HG02759 (cell line): ENCODE data around the gene TIGD7.
"Not testable (repeated sequence)": the region's sequence is repeated elsewhere in the genome, so short reads cannot be mapped to it uniquely, and the experiment has no call there.

ENCODE experiments used
- ATAC-seq: cut with Tn5 transposase; IDR thresholded peaks from one replicate; pipeline ENCODE4 v1.9.1; 2021; ENCODE audit warnings: mild to moderate bottlenecking, moderate library complexity; ENCODE audit not compliant: unreplicated experiment

TIGD7 gene

DNA sequence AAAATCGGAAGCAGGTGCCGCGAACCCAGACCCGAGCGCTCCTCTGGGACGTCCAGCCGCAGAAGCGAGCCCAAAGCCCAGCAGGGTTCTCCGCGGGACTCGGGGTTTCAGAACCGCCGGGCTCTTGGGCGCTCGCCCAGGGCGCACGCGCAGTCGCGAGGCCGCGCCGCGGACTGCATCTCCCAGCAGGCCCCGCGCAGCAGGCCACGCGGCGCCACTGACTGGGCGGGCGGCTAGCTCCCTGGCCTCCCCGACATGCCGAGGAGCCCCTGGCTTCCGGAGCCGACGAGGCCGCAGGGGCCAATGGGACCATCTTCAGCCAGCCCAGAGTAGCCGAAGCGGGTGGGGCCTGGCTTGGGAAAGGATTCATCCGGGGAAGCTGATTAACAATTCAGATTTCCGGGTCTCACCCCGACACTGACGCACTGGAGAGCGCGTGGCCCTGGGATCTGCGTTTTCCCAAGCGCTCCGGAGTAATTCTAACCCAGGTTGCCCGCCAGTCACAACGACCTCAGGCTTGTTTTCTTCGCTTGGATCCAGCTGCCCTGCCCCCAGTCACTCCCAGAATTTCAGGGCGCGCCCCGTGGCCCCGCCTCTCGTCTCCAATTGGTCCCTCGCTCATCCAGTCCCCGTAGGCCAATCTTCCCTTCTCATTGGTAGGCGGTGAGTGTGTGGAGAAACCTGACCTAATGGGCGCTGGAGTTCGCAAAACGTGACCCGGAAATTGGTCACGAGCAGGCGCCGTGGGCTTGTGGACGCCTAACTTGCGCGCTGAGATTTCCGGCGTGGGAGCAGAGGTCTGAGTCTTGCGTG is 22.3 kb downstream of the TIGD7 start, which contains the start of gene ZNF263:
TSS of gene ZNF263 (plus strand) at position 762 of the 813 bp plus-strand sequence. CDS start 328 bp downstream, outside the sequence.
- peak; percentile 79 for ATAC-seq

- ATAC-seq = peak; percentile 31
Measured at GRCh38 chr16:3282103-3282729, 23.0 kb downstream of the TIGD7 start.

DNA sequence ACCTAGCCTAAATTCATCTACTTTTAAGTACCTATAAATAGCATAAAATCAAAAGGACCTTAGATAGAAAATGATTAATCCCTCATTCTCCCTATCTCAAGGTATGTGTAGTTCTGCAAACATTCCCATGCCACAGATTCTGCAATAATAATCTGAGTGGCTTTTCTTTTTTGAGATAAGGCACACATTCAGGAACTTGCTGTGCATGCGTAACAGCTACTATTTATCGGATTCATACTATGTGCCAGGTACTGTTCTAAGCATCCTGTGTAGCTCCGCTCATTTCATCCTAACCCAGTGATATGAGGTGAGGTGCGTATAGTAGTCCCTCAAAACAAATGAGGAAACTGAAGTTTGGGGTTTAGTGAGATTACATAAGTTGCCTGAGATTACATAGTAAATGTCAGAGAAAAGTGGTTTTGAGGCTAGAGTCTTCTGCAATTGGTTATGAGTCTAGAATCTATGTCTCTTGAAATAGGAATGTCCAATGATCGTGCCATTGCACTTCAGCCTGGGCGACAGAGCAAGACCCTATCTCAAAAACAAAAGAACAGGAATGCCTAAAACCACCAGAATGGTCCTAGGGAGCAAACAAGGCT is 23.9 kb downstream of the TIGD7 start:
- ATAC-seq = no peak

DNA sequence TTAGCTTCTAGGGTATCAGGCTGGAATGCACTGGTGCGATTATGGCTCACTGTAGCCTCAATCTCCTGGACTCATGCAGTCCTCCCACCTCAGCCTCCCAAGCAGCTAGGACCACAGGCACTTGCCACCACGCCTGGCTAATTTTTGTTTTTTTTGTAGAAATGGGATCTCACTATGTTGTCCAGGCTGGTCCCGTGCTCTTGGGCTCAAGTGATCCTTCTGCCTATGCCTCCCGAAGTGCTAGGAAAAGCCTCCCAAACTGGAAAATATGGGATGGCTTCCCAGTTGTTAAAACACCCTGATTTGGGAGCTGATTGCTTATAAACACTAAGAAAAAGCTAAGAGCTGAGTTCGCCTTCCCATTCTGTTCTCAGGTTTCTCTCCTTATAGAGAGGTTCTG is 28.6 kb downstream of the TIGD7 start:
- ATAC-seq = no peak

DNA sequence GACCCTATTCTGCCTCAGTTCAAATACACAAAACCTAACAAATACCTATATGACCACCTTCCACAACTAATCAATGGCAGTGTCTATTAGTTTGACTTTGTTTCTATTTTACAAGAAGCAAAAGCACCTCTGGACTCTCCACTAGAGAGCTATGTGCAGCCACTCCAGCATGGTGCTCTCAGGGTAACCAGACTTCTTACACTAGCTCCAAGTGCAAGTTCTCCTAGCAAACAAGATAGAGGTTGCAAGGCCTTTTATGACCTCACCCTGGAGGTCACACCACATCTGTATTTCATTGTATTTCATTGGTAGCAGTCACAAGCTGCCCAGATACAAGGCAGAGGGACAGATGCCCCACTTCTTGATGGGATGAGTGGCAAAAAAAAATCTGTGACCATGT is 30.3 kb downstream of the TIGD7 start:
- no peak for ATAC-seq

GRCh38 chr16:3274490-3274889 is 30.7 kb downstream of the TIGD7 start:
- ATAC-seq = no peak

DNA sequence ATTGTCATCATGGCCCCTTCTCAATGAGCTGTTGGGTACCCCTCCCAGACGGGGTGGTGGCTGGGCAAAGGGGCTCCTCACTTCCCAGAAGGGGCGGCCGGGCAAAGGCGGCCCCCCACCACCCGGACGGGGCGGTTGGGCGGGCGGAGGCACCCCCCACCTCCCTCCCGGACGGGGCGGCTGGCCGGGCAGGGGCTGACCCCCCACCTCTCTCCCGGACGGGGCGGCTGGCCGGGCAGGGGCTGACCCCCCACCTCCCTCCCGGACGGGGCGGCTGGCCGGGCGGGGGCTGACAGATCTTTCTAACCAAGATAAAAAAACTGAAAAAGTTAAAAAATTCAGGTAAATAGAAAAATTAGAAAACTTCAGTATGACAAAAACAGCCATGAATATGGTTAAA is 33.9 kb downstream of the TIGD7 start:
- not testable (repeated sequence) for ATAC-seq

DNA sequence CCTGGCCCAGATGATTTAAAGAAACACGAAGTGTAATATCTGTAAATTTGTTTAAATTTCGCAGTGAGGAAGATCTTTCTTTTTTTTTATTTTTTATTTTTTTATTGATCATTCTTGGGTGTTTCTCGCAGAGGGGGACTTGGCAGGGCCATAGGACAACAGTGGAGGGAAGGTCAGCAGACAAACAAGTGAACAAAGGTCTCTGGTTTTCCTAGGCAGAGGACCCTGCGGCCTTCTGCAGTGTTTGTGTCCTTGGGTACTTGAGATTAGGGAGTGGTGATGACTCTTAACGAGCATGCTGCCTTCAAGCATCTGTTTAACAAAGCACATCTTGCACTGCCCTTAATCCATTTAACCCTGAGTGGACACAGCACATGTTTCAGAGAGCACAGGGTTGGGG is 34.5 kb downstream of the TIGD7 start:
- not testable (repeated sequence) for ATAC-seq

DNA sequence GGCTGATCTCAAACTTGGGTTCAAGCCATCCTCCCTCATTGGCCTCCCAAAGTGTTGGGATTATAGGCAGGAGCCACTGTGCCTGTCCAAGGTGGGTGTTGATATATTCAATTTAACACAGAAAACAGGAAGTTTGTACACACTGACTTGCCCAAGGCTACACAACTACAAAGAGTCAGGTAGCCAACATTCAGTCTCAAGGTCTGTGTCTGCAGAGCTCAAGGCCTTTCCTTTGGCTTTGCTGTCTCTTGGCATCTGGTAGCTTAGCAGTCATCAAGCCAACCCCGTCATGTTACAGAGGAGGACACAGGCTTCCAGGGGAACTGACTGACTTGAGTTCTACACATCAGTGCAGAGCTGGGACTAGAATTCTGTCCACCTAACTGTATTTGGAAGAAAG is 36.9 kb downstream of the TIGD7 start:
- no peak for ATAC-seq

DNA sequence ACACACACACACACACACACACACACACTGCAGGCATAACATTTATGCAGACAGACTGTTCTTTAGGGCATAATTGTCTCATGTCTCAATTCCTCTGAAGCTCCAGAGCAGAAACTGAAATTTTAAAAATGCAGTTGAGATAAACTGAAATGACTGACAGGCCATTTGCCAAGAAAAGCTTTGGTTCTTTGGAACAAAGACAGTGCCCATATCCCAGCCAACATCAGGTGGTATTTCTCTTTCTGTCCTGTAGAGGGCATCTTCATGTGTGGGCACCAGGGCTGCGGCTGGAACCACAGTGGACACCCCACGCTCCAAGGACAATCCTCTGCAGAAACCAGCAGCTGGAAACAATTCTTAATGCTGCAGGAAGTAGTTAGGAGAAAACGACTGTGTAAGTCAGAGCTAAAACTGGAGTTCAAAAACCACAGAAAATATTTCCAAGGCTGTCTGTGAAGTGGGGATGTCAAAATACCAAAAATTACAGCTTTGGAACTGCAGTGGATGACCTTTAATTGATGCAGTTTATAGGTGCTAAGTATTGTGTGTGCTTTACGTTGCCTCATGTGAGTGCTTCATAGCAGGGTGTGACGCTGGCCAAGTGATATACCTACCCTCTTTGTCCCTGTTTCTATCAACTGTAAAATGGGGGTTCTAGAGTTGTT is 38.2 kb downstream of the TIGD7 start:
- no peak for ATAC-seq

- ATAC-seq = peak; percentile 81
Measured at GRCh38 chr16:3264137-3265036, 40.8 kb downstream of the TIGD7 start.

GRCh38 chr16:3262517-3262916 is 42.7 kb downstream of the TIGD7 start:
- no peak for ATAC-seq

- no peak for ATAC-seq
Measured at GRCh38 chr16:3259836-3260235, 45.4 kb downstream of the TIGD7 start.

GRCh38 chr16:3256866-3257465 is 48.3 kb downstream of the TIGD7 start:
- no peak for ATAC-seq

DNA sequence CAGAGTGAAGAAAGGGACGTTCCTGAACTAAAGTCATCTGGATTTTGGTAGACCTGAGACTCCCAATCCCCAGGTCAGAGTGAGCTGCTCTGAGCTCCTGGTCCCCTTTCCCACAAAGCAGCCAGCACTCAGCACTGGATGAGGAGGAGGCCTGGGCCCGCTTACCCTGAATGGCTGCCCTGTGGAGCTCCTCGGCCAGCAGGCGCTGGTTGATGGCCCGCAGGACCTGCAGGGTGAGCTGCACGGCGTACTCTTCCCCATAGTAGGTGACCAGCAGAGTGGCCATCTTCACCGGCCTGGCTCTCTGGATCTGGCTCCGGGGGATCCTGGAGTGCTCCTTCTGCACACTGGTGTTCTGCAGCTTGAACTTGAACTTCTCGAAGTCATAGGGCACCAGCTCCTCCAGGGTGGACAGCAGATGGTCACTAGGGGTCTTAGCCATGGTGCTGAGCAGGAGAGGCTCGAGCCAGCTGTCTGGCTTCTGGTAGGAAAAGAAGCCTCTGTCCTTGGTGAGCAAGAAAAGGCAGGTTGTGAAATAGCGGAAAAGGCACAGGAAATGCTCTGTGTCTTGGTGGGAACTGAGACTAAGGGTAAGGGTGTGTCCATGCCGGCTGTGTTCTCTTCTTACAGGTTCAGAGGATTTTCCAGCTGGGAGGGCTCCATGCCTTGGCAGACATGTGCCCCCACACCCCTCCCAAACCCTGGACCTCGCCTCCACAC is 48.9 kb downstream of the TIGD7 start, which contains the start of gene MEFV:
TSS of gene MEFV (minus strand) at position 488 of the 720 bp plus-strand sequence. CDS start at position 442, 46 bp downstream.
- ATAC-seq = no peak

- ATAC-seq = no peak
Measured at GRCh38 chr16:3254309-3254708, 50.9 kb downstream of the TIGD7 start.

- no peak for ATAC-seq
Measured at GRCh38 chr16:3252967-3253366, 52.3 kb downstream of the TIGD7 start.

DNA sequence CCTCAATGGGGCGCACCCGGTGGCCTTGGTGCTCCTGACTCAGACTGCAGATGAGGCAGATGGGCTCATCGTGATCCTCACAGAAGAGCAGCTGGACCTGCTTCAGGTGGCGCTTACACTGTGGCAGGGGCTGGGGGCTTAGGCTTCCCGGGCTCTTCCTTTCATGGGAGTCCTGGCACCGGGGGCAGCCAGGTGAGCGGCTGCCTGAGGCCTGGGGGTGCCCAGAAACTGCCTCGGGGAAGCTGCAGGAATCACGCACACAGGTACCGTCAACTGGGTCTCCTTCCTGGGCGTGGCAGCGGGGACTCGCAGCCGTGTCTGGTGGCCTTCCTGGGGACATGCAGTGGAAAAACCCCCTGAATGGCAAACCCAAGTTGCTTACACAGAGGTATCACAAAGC is 55.8 kb downstream of the TIGD7 start:
- ATAC-seq = no peak

- ATAC-seq = no peak
Measured at GRCh38 chr16:3249020-3249419, 56.2 kb downstream of the TIGD7 start.
